GM12878 (cell line): Measurements from ENCODE around the gene MYMK. TPM values are rescaled to one million over a fixed set of nuclear protein-coding genes. Genes with fewer than 3 reads are reported as not detected.

Experiments
- ATAC-seq: fragments of 200-7000 bp; cut with Tn5 transposase; 3 replicates; pipeline ENCODE4 v1.9.1; 2020; ENCODE audit warnings: mild to moderate bottlenecking, moderate library complexity
- BruUV-seq: library from RNA; stranded (reverse); fragments of 400-500 nt; replicated peaks from 2 replicates; lab custom pipeline; 2021; lab: Mats Ljungman, UMichigan
- CTCF ChIA-PET: fragments of 300-600 bp; sonication (Branson Sonifier 250); formaldehyde crosslinking; extraction: SDS; loops from one replicate; lab custom pipeline; 2021; ENCODE audit warnings: inconsistent platforms; lab: Yijun Ruan, JAX
- POLR2A ChIA-PET: fragments of 350-600 bp; formaldehyde crosslinking; extraction: SDS; loops from one replicate; lab custom pipeline; 2021; ENCODE audit warnings: inconsistent platforms; lab: Charles Lee
- RAD21 ChIA-PET: fragments of 300-600 bp; sonication (Branson Sonifier 250); formaldehyde crosslinking; loops from one replicate; lab custom pipeline; 2023; ENCODE audit warnings: antibody characterized with exemption; ENCODE audit not compliant: unreplicated experiment; lab: Charles Lee
- SMC1A ChIA-PET: fragments of 300-600 bp; sonication (Branson Sonifier 250); formaldehyde crosslinking; loops from one replicate; lab custom pipeline; 2023; ENCODE audit not compliant: unreplicated experiment, uncharacterized antibody; lab: Charles Lee
- DNase-seq: peaks from one replicate; pipeline ENCODE4 v3.0.0-alpha.2; 2011; ENCODE audit warnings: low read depth, low spot score
- FAIRE-seq: peaks from 3 replicates; lab custom pipeline; 2011; peaks lifted over from hg19 to GRCh38; lab: Jason Lieb, UNC
- H2AFZ ChIP-seq: 2 replicates; pipeline ENCODE4 v1.6.0; 2011; ENCODE audit warnings: low read depth, low read length, control low read depth; ENCODE audit not compliant: control insufficient read depth
- H3K27ac ChIP-seq: 2 replicates; pipeline ENCODE4 v1.5.1; 2011; ENCODE audit warnings: control low read depth; ENCODE audit not compliant: control insufficient read depth, insufficient read depth
- H3K27me3 ChIP-seq, 2 experiments: replicated peaks in 1 of 2; 2 replicates each; pipeline versions ENCODE4 v1.6.0 to v1.6.1; 2011; ENCODE audit warnings: low read length in 1 of 2; ENCODE audit not compliant: control insufficient read depth in 2 of 2, insufficient read depth in 2 of 2
- H3K36me3 ChIP-seq, 2 experiments: 2 replicates each; pipeline ENCODE4 v1.5.1; 2011; ENCODE audit warnings: low read length in 1 of 2; ENCODE audit not compliant: control insufficient read depth in 2 of 2, insufficient read depth in 2 of 2
- H3K4me1 ChIP-seq: 2 replicates; pipeline ENCODE4 v1.6.1; 2011; ENCODE audit warnings: mild to moderate bottlenecking, low read length, moderate library complexity, mixed read lengths; ENCODE audit not compliant: control insufficient read depth, insufficient read depth
- H3K4me2 ChIP-seq: 2 replicates; pipeline ENCODE4 v1.6.0; 2011; ENCODE audit warnings: control low read depth; ENCODE audit not compliant: control insufficient read depth, insufficient read depth
- H3K4me3 ChIP-seq: fragments of 200-600 bp; sonication (generic); 2 replicates; pipeline ENCODE4 v1.5.1; 2016
- H3K79me2 ChIP-seq: 2 replicates; pipeline ENCODE4 v1.6.0; 2011; ENCODE audit warnings: low read length; ENCODE audit not compliant: control insufficient read depth, insufficient read depth
- H3K9ac ChIP-seq: 2 replicates; pipeline ENCODE4 v1.8.0; 2011; ENCODE audit warnings: low read length, control low read depth, mixed read lengths; ENCODE audit not compliant: control insufficient read depth, insufficient read depth
- H3K9me3 ChIP-seq: replicated peaks from 3 replicates; pipeline ENCODE4 v1.5.1; 2011; ENCODE audit warnings: mild to moderate bottlenecking, low read length; ENCODE audit not compliant: control insufficient read depth, insufficient read depth
- H4K20me1 ChIP-seq: 2 replicates; pipeline ENCODE4 v1.6.0; 2011; ENCODE audit not compliant: control insufficient read depth, insufficient read depth
- BCLAF1 ChIP-seq: fragments of 450-650 bp; IDR thresholded peaks from 2 replicates; pipeline ENCODE4 v1.6.1; 2017; ENCODE audit warnings: antibody characterized with exemption, mild to moderate bottlenecking, moderate library complexity
- IKZF2 ChIP-seq, 2 experiments: fragments of 450-650 bp; IDR thresholded peaks; 2 replicates each; pipeline ENCODE4 v1.6.1; 2017; ENCODE audit warnings: mild to moderate bottlenecking in 2 of 2, moderate library complexity in 2 of 2
- SPI1 ChIP-seq: IDR thresholded peaks from 2 replicates; pipeline ENCODE4 v1.6.1; 2011; ENCODE audit warnings: low read depth, mild to moderate bottlenecking, low read length, moderate library complexity, borderline replicate concordance; ENCODE audit not compliant: insufficient read depth
- TBL1XR1 ChIP-seq: IDR thresholded peaks from 2 replicates; pipeline ENCODE4 v1.6.1; 2012; ENCODE audit warnings: low read depth, low read length, improper control_type of control experiment
- YBX1 ChIP-seq: fragments of 450-650 bp; IDR thresholded peaks from 2 replicates; pipeline ENCODE4 v1.6.1; 2016; ENCODE audit warnings: antibody characterized with exemption
- ZSCAN29 ChIP-seq: fragments of 450-650 bp; IDR thresholded peaks from 2 replicates; pipeline ENCODE4 v1.6.1; 2017; ENCODE audit warnings: mild to moderate bottlenecking, moderate library complexity
- WGBS: methylation state at CpG from one replicate; pipeline ENCODE4 v1.1.6; 2016; ENCODE audit warnings: low lambda C conversion rate; ENCODE audit not compliant: insufficient replicate concordance, insufficient coverage; ENCODE audit errors: missing lambda C conversion rate; 5-methylcytosine and 5-hydroxymethylcytosine counted together
- in situ Hi-C: fragments of 300-500 bp; cut with MboI; formaldehyde crosslinking; loops from 9 replicates; pipeline ENCODE4 v1.14.3; 2018; ENCODE audit warnings: mixed read lengths
- intact Hi-C: fragments of 100-400 bp; cut with micrococcal nuclease; formaldehyde crosslinking; loops from one replicate; pipeline ENCODE4 v1.14.2; 2022; ENCODE audit not compliant: unreplicated experiment
- polyA plus RNA-seq, 11 experiments: library from polyadenylated mRNA; depleted of rRNA in 4 of 11; unstranded in 6 of 11; stranded (reverse) in 5 of 11; fragments of >200 nt; fragmentation: Nextera tagmentation in 4 of 11; fragmentation: Illumina TruSeq in 1 of 11; extraction: Ambion mirVana in 4 of 11; extraction: Trizol in 1 of 11; gene quantifications; 1 replicate in 1 of 11; 2 replicates in 10 of 11; pipeline versions ENCODE4 v1.2.1 to v1.2.3, GENCODE V29; 2011 to 2016; ENCODE audit warnings: inconsistent platforms in 2 of 11, missing spikeins in 2 of 11, low read depth in 1 of 11
- total RNA-seq, 4 experiments: library from RNA; depleted of rRNA in 3 of 4; stranded (reverse); fragments of >200 nt in 3 of 4; fragmentation: Illumina TruSeq in 1 of 4; extraction: Trizol in 1 of 4; gene quantifications; 2 replicates each; pipeline versions ENCODE4 v1.2.1 to v1.2.3, GENCODE V29; 2013 to 2021

Gene MYMK
- total and polyA plus RNA-seq, 10 of the 15 experiments (the other 5 are each of a cell fraction or from before 2014, with no cell fraction given): not detected

GRCh38 chr9:133539991-133540697, 15.4 kb upstream of the MYMK start:
- Histone ChIP-seq H3K4me3 (no peak overlapping the region), H3K4me2 (0 out of 2 replicates have a peak overlapping the region, but pooled peaks have one; percentile 33), H3K9ac (no peak overlapping the region), H3K27ac (no peak overlapping the region), H3K4me1 (no peaks in the 10 kb centered on the region; the same call in 1 of the 2 replicates), H3K27me3 (peaks cover 0 to 6% of the 10 kb centered on the region in 2 experiments; a peak in 3 of 4 replicates), H3K36me3 (no peaks in the 10 kb centered on the region), H2AFZ (no peak overlapping the region), H3K9me3 (no peaks in the 10 kb centered on the region), H3K79me2 (no peaks in the 10 kb centered on the region), H4K20me1 (no peaks in the 10 kb centered on the region)
- no TSS peak for BruUV-seq
- intact Hi-C loops (no loop called here), in situ Hi-C loops (loop anchor here (5.0 to 25.0 kb wide), 2 partner anchors 472 to 557 kb away; no protein-coding TSS in a partner anchor)
- ChIA-PET CTCF (interaction anchor here (0.9 to 1.3 kb wide), 3 partner anchors 16 to 43 kb away, joined by 3 to 4 read pairs (median 4); no protein-coding TSS in a partner anchor), SMC1A (no interaction called here), POLR2A (no interaction called here), RAD21 (no interaction called here)
- WGBS: 10% methylated on average over 22 of the region's 22 CpGs
- FAIRE-seq (no peak), DNase-seq (no peak), ATAC-seq (peak; percentile 30; the same call in 2 of the 3 replicates)
- no peak for TF ChIP-seq BCLAF1
- no peak for TF ChIP-seq TBL1XR1
- TF ChIP-seq IKZF2 (IDR thresholded peaks at IDR 0.05): no peak
- 0 out of 2 replicates have a peak, but pooled peaks have one; percentile 10 for TF ChIP-seq SPI1
- no peak for TF ChIP-seq YBX1
- no peak for TF ChIP-seq ZSCAN29
